Neural cell (in vitro differentiated cells): ENCODE data around the gene UNC5C. TPM values are rescaled to one million over a fixed set of nuclear protein-coding genes. Genes with fewer than 3 reads are reported as not detected.

Source experiments
- H2AFZ ChIP-seq: fragments of 200-600, 300-800 bp; sonication (generic), shearing (Covaris generic); 2 replicates; pipeline ENCODE4 v1.6.0; 2014; ENCODE audit warnings: low read depth, mild to moderate bottlenecking, antibody characterized with exemption, low read length, moderate library complexity
- H3F3A ChIP-seq: fragments of 200-600 bp; shearing (Covaris generic); 2 replicates; pipeline ENCODE4 v1.6.1; 2016; ENCODE audit warnings: mild to moderate bottlenecking, moderate library complexity, mixed read lengths, antibody characterized with exemption, low read length; ENCODE audit not compliant: insufficient read depth, poor library complexity, severe bottlenecking
- H3K27ac ChIP-seq: fragments of 200-600, 300-800 bp; sonication (generic), shearing (Covaris generic); 2 replicates; pipeline ENCODE4 v1.5.1; 2014; ENCODE audit warnings: mild to moderate bottlenecking, low read length, moderate library complexity
- H3K27me3 ChIP-seq: fragments of 300-800, 200-600 bp; sonication (generic), shearing (Covaris generic); 2 replicates; pipeline ENCODE4 v1.6.0; 2014; ENCODE audit warnings: mild to moderate bottlenecking, low read depth, low read length, moderate library complexity; ENCODE audit not compliant: insufficient read depth
- H3K36me3 ChIP-seq: fragments of 300-800, 200-600 bp; sonication (generic), shearing (Covaris generic); 2 replicates; pipeline ENCODE4 v1.5.1; 2014; ENCODE audit warnings: mild to moderate bottlenecking, antibody characterized with exemption, low read length, moderate library complexity; ENCODE audit not compliant: insufficient read depth
- H3K4me2 ChIP-seq: fragments of 300-800, 200-600 bp; sonication (generic), shearing (Covaris generic); 2 replicates; pipeline ENCODE4 v1.6.0; 2014; ENCODE audit warnings: mild to moderate bottlenecking, low read length
- H3K4me3 ChIP-seq: fragments of 300-800, 200-600 bp; sonication (generic), shearing (Covaris generic); 2 replicates; pipeline ENCODE4 v1.5.1; 2014; ENCODE audit warnings: mild to moderate bottlenecking, low read length, moderate library complexity
- H3K79me2 ChIP-seq: fragments of 200-600 bp; shearing (Covaris generic); replicated peaks from 2 replicates; pipeline ENCODE4 v1.6.0; 2014; ENCODE audit warnings: mild to moderate bottlenecking, low read length, moderate library complexity; ENCODE audit not compliant: insufficient read depth
- H3K9ac ChIP-seq: fragments of 300-800, 200-600 bp; sonication (generic), shearing (Covaris generic); 2 replicates; pipeline ENCODE4 v1.6.1; 2016; ENCODE audit warnings: mild to moderate bottlenecking, low read length, mixed read lengths
- H3K9me2 ChIP-seq: fragments of 200-600 bp; shearing (Covaris generic); 2 replicates; pipeline ENCODE4 v1.6.1; 2016; ENCODE audit warnings: mild to moderate bottlenecking, low read length, mixed read lengths; ENCODE audit not compliant: insufficient read depth
- H3K9me3 ChIP-seq: fragments of 200-600, 300-800 bp; sonication (generic), shearing (Covaris generic); 2 replicates; pipeline ENCODE4 v1.6.1; 2016; ENCODE audit warnings: mild to moderate bottlenecking, mixed run types, low read length, moderate library complexity, mixed read lengths
- H4K20me1 ChIP-seq: fragments of 200-600 bp; shearing (Covaris generic); 2 replicates; pipeline ENCODE4 v1.6.1; 2016; ENCODE audit warnings: mild to moderate bottlenecking, mixed run types; ENCODE audit not compliant: insufficient read depth
- CTCF ChIP-seq: fragments of 450-650 bp; IDR thresholded peaks from 2 replicates; pipeline ENCODE4 v1.5.1; 2014; ENCODE audit warnings: antibody characterized with exemption, mild to moderate bottlenecking, moderate library complexity; ENCODE audit not compliant: poor library complexity, severe bottlenecking
- EP300 ChIP-seq: fragments of 450-650 bp; conservative IDR thresholded peaks from 2 replicates; pipeline ENCODE4 v1.6.1; 2014; ENCODE audit warnings: antibody characterized with exemption, mild to moderate bottlenecking, moderate library complexity; ENCODE audit not compliant: poor library complexity, severe bottlenecking
- EZH2 ChIP-seq: fragments of 200-600, 300-800 bp; shearing (Covaris generic), sonication (generic); IDR thresholded peaks from 2 replicates; pipeline ENCODE4 v1.6.1; 2014; ENCODE audit warnings: antibody characterized with exemption, low read length, borderline replicate concordance, mild to moderate bottlenecking; ENCODE audit not compliant: insufficient read depth, poor library complexity, severe bottlenecking
- MXI1 ChIP-seq: fragments of 450-650 bp; conservative IDR thresholded peaks from 2 replicates; pipeline ENCODE4 v1.6.1; 2014; ENCODE audit warnings: antibody characterized with exemption, mild to moderate bottlenecking; ENCODE audit not compliant: poor library complexity, severe bottlenecking
- POLR2AphosphoS5 ChIP-seq: IDR thresholded peaks from 2 replicates; pipeline ENCODE4 v1.6.1; 2012
- RAD21 ChIP-seq: fragments of 450-650 bp; conservative IDR thresholded peaks from 2 replicates; pipeline ENCODE4 v1.6.1; 2014; ENCODE audit warnings: antibody characterized with exemption, mild to moderate bottlenecking, moderate library complexity
- REST ChIP-seq: IDR thresholded peaks from 2 replicates; pipeline ENCODE4 v1.6.1; 2012; ENCODE audit warnings: borderline replicate concordance
- SMC3 ChIP-seq: fragments of 450-650 bp; conservative IDR thresholded peaks from 2 replicates; pipeline ENCODE4 v1.6.1; 2014; ENCODE audit warnings: antibody characterized with exemption, mild to moderate bottlenecking, moderate library complexity; ENCODE audit not compliant: poor library complexity
- TAF1 ChIP-seq: IDR thresholded peaks from 2 replicates; pipeline ENCODE4 v1.6.1; 2012; ENCODE audit warnings: low read depth
- polyA plus RNA-seq: library from polyadenylated mRNA; depleted of rRNA; stranded (reverse); fragments of >200 nt; gene quantifications from 2 replicates; pipeline ENCODE4 v1.2.3, GENCODE V29; 2014

Gene UNC5C
- polyA plus RNA-seq, 1 donor from 2014 or later = 0.56 TPM

GRCh38 chr4:95186666-95187065, 362.1 kb downstream of the UNC5C start:
- Histone ChIP-seq H4K20me1 (no peaks in the 10 kb centered on the region), H3F3A (no peaks in the 10 kb centered on the region), H3K4me2 (no peak overlapping the region), H2AFZ (no peak overlapping the region), H3K9me3 (no peaks in the 10 kb centered on the region), H3K4me3 (no peak overlapping the region), H3K27me3 (peaks cover 3% of the 10 kb centered on the region), H3K36me3 (no peaks in the 10 kb centered on the region), H3K79me2 (no peaks in the 10 kb centered on the region), H3K9me2 (no peaks in the 10 kb centered on the region), H3K27ac (no peak overlapping the region), H3K9ac (no peak overlapping the region)
- TF ChIP-seq MXI1 = no peak
- TF ChIP-seq CTCF = no peak
- no peak for TF ChIP-seq RAD21
- TF ChIP-seq POLR2AphosphoS5 = no peak
- TF ChIP-seq REST = no peak
- no peak for TF ChIP-seq EZH2

- Histone ChIP-seq H2AFZ (no peak overlapping the region), H3K9me3 (no peaks in the 10 kb centered on the region), H4K20me1 (no peaks in the 10 kb centered on the region), H3K36me3 (no peaks in the 10 kb centered on the region), H3F3A (no peaks in the 10 kb centered on the region), H3K27ac (no peak overlapping the region), H3K4me3 (no peak overlapping the region), H3K27me3 (no peaks in the 10 kb centered on the region), H3K79me2 (no peaks in the 10 kb centered on the region), H3K9me2 (no peaks in the 10 kb centered on the region), H3K4me2 (no peak overlapping the region), H3K9ac (no peak overlapping the region)
- TF ChIP-seq RAD21 (no peak), SMC3 (no peak), REST (no peak), TAF1 (no peak), CTCF (no peak), MXI1 (no peak), EP300 (no peak), EZH2 (no peak)
Measured at GRCh38 chr4:95183656-95184408, 364.9 kb downstream of the UNC5C start.
